MM.1S (cell line): ENCODE results near the gene WDR36.

Source experiments
- EZH2 ChIP-seq: fragments of 300-600 bp; sonication (generic); optimal IDR thresholded peaks from 2 replicates; pipeline ENCODE3; 2017; ENCODE audit warnings: low read depth, mild to moderate bottlenecking, antibody characterized with exemption, low read length, mixed read lengths
- EZH2phosphoT487 ChIP-seq: fragments of 300-600 bp; sonication (generic); IDR thresholded peaks from 2 replicates; pipeline ENCODE4 v1.6.1; 2018; ENCODE audit warnings: antibody characterized with exemption, low read length
- TF ChIP-seq, protein P1 (sequence below): fragments of 300-600 bp; sonication (generic); IDR thresholded peaks from 2 replicates; pipeline ENCODE4 v1.5.1; 2016; ENCODE audit warnings: antibody characterized with exemption, low read length, mixed read lengths

DNA sequence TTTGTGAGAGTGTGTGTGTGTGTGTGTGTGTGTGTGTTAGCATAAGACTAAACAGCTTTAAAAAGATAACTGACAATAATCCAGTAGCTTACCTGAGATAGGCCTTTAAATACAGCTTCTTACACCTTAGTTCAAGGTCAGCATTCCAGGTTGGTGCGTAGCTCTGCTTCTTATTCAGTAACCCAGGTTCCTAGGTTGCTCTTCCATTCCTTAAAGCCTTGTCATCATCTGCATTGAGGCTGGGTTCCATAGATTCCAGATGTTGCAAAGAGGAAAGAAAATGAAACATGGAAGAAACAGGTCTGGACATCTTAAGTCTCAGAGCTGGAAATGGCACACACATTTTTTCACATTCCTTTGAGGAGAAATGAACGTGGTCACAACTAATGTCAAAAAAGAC is 78.1 kb downstream of the WDR36 start:
- TF ChIP-seq EZH2, result no peak
- TF ChIP-seq, protein P1, sequence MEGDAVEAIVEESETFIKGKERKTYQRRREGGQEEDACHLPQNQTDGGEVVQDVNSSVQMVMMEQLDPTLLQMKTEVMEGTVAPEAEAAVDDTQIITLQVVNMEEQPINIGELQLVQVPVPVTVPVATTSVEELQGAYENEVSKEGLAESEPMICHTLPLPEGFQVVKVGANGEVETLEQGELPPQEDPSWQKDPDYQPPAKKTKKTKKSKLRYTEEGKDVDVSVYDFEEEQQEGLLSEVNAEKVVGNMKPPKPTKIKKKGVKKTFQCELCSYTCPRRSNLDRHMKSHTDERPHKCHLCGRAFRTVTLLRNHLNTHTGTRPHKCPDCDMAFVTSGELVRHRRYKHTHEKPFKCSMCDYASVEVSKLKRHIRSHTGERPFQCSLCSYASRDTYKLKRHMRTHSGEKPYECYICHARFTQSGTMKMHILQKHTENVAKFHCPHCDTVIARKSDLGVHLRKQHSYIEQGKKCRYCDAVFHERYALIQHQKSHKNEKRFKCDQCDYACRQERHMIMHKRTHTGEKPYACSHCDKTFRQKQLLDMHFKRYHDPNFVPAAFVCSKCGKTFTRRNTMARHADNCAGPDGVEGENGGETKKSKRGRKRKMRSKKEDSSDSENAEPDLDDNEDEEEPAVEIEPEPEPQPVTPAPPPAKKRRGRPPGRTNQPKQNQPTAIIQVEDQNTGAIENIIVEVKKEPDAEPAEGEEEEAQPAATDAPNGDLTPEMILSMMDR, result no peak
- TF ChIP-seq EZH2phosphoT487, result no peak
